Kidney epithelial cell (primary cell): ENCODE data around the gene FGGY. TPM values are rescaled to one million over a fixed set of nuclear protein-coding genes. Genes with fewer than 3 reads are reported as not detected.
"Not testable (repeated sequence)": the region's sequence is repeated elsewhere in the genome, so short reads cannot be mapped to it uniquely, and the experiment has no call there.

Experiments
- DNase-seq: peaks from one replicate; pipeline ENCODE4 v3.0.0-alpha.2; 2010; ENCODE audit warnings: low read depth
- H3K27me3 ChIP-seq: 2 replicates; pipeline ENCODE4 v1.6.0; 2011; ENCODE audit warnings: low read length; ENCODE audit not compliant: control insufficient read depth, insufficient read depth
- H3K36me3 ChIP-seq: 2 replicates; pipeline ENCODE4 v1.5.1; 2011; ENCODE audit warnings: low read length; ENCODE audit not compliant: control insufficient read depth, insufficient read depth
- H3K4me3 ChIP-seq: 2 replicates; pipeline ENCODE4 v1.5.1; 2011; ENCODE audit warnings: low read depth, mild to moderate bottlenecking, control low read depth, low read length
- CTCF ChIP-seq: IDR thresholded peaks from 2 replicates; pipeline ENCODE4 v1.5.1; 2011; ENCODE audit warnings: mild to moderate bottlenecking, moderate library complexity, low read length, control low read depth, inconsistent platforms; ENCODE audit not compliant: insufficient read depth, poor library complexity, severe bottlenecking
- total RNA-seq: library from RNA; depleted of rRNA; stranded (reverse); fragments of >200 nt; gene quantifications from 2 replicates; pipeline ENCODE4 v1.2.3, GENCODE V29; 2015

FGGY gene
- total RNA-seq, 1 donor from 2014 or later = 8.6 TPM

- Histone ChIP-seq H3K27me3 (no peaks in the 10 kb centered on the region), H3K36me3 (no peaks in the 10 kb centered on the region), H3K4me3 (no peak overlapping the region)
- TF ChIP-seq CTCF = no peak
- peak; percentile 55 for DNase-seq
These were observed 260.1 kb downstream of the FGGY start for GRCh38 chr1:59556802-59557548.

- DNase-seq = no peak
- Histone ChIP-seq H3K36me3 (no peaks in the 10 kb centered on the region), H3K4me3 (no peak overlapping the region), H3K27me3 (no peaks in the 10 kb centered on the region)
- TF ChIP-seq CTCF = no peak
These were observed 260.6 kb downstream of the FGGY start for GRCh38 chr1:59557549-59557885.

- H3K4me3 ChIP-seq, H3K36me3 ChIP-seq, H3K27me3 ChIP-seq, DNase-seq: not testable (repeated sequence)
These were observed 261.7 kb downstream of the FGGY start for GRCh38 chr1:59558580-59558979.

GRCh38 chr1:59560807-59561450 is 264.0 kb downstream of the FGGY start:
- no peaks in the 10 kb centered on the region for H3K36me3 ChIP-seq
- no peak overlapping the region for H3K4me3 ChIP-seq
- no peak for DNase-seq
- TF ChIP-seq CTCF = no peak
- H3K27me3 ChIP-seq = no peaks in the 10 kb centered on the region

- H3K4me3 ChIP-seq = no peak overlapping the region
- no peak for DNase-seq
- H3K36me3 ChIP-seq = no peaks in the 10 kb centered on the region
- H3K27me3 ChIP-seq = no peaks in the 10 kb centered on the region
- TF ChIP-seq CTCF = no peak
These were observed 264.9 kb downstream of the FGGY start for GRCh38 chr1:59561796-59562195.

GRCh38 chr1:59564192-59564891 is 267.4 kb downstream of the FGGY start:
- no peak for DNase-seq
- Histone ChIP-seq H3K36me3 (no peaks in the 10 kb centered on the region), H3K4me3 (no peak overlapping the region), H3K27me3 (no peaks in the 10 kb centered on the region)
- no peak for TF ChIP-seq CTCF
